HEK293 (cell line): ENCODE results near the gene FBH1.

ENCODE experiments used
- CTCF ChIA-PET: fragments of 350-600 bp; formaldehyde crosslinking; extraction: SDS; loops from one replicate; lab custom pipeline; 2021; ENCODE audit warnings: antibody characterized with exemption; lab: Yijun Ruan, JAX
- POLR2A ChIA-PET: fragments of 300-600 bp; formaldehyde crosslinking; extraction: SDS; loops from one replicate; lab custom pipeline; 2020; ENCODE audit warnings: antibody characterized with exemption, inconsistent platforms; lab: Yijun Ruan, JAX
- H3K27ac ChIP-seq: fragments of 200-500 bp; sonication (Bioruptor generic); 2 replicates; pipeline ENCODE4 v1.5.1; 2014; ENCODE audit warnings: low read depth, low read length, control low read depth, inconsistent platforms; ENCODE audit errors: extremely low read depth
- H3K36me3 ChIP-seq, 2 experiments: fragments of 200-500 bp in 1 of 2; sonication (Bioruptor generic) in 1 of 2; 1 replicate in 1 of 2; 2 replicates in 1 of 2; pipeline ENCODE4 v1.5.1; 2014 to 2017; ENCODE audit warnings: inconsistent platforms in 2 of 2, low read length in 2 of 2; ENCODE audit not compliant: control insufficient read depth in 2 of 2, insufficient read depth in 1 of 2
- H3K4me1 ChIP-seq: fragments of 200-500 bp; sonication (Bioruptor generic); 2 replicates; pipeline ENCODE4 v1.5.1; 2014; ENCODE audit warnings: mild to moderate bottlenecking, low read length, inconsistent platforms; ENCODE audit not compliant: control insufficient read depth, insufficient read depth
- H3K4me3 ChIP-seq: 2 replicates; pipeline ENCODE4 v1.5.1; 2011; ENCODE audit warnings: low read depth, mild to moderate bottlenecking, control low read depth, low read length, moderate library complexity
- H3K9me3 ChIP-seq: fragments of 200-500 bp; sonication (Bioruptor generic); 2 replicates; pipeline ENCODE4 v1.5.1; 2014; ENCODE audit warnings: low read depth, low read length, inconsistent platforms; ENCODE audit not compliant: control insufficient read depth, insufficient read depth
- IKZF3 ChIP-seq: fragments of 450-650 bp; IDR thresholded peaks from 2 replicates; pipeline ENCODE4 v1.5.0; 2018; ENCODE audit warnings: missing biosample characterization, mild to moderate bottlenecking, missing genetic modification characterization, moderate library complexity
- PBX3 ChIP-seq: sonication (generic); formaldehyde crosslinking; IDR thresholded peaks from 2 replicates; pipeline ENCODE4 v1.8.1; 2022; ENCODE audit warnings: mild to moderate bottlenecking, moderate library complexity, missing genetic modification reagents
- ZBTB11 ChIP-seq: fragments of 450-650 bp; formaldehyde crosslinking; conservative IDR thresholded peaks from 2 replicates; pipeline ENCODE4 v1.5.1; 2016; ENCODE audit warnings: low read depth, missing biosample characterization, missing genetic modification characterization
- ZBTB20 ChIP-seq: fragments of 450-650 bp; formaldehyde crosslinking; IDR thresholded peaks from 2 replicates; pipeline ENCODE4 v1.5.1; 2016; ENCODE audit warnings: missing biosample characterization, missing genetic modification characterization
- ZBTB21 ChIP-seq: fragments of 450-650 bp; formaldehyde crosslinking; IDR thresholded peaks from 2 replicates; pipeline ENCODE4 v1.5.1; 2017; ENCODE audit warnings: missing biosample characterization, missing genetic modification characterization
- ZBTB49 ChIP-seq: fragments of 450-650 bp; formaldehyde crosslinking; IDR thresholded peaks from 2 replicates; pipeline ENCODE4 v1.5.1; 2016; ENCODE audit warnings: missing biosample characterization, missing genetic modification characterization, low read depth
- ZBTB7A ChIP-seq: fragments of 450-650 bp; formaldehyde crosslinking; IDR thresholded peaks from 2 replicates; pipeline ENCODE4 v1.5.1; 2016; ENCODE audit warnings: low read depth, missing biosample characterization, missing genetic modification characterization
- ZFP37 ChIP-seq: fragments of 450-650 bp; formaldehyde crosslinking; IDR thresholded peaks from 2 replicates; pipeline ENCODE4 v1.5.1; 2016; ENCODE audit warnings: missing biosample characterization, missing genetic modification characterization
- ZFP69B ChIP-seq: fragments of 450-650 bp; formaldehyde crosslinking; IDR thresholded peaks from 2 replicates; pipeline ENCODE4 v1.5.1; 2016; ENCODE audit warnings: missing biosample characterization, missing genetic modification characterization
- ZNF423 ChIP-seq: fragments of 450-650 bp; formaldehyde crosslinking; IDR thresholded peaks from 2 replicates; pipeline ENCODE4 v1.5.1; 2016; ENCODE audit warnings: missing biosample characterization, missing genetic modification characterization
- ZNF426 ChIP-seq: fragments of 450-650 bp; formaldehyde crosslinking; IDR thresholded peaks from 2 replicates; pipeline ENCODE4 v1.5.1; 2017; ENCODE audit warnings: missing biosample characterization, missing genetic modification characterization, mild to moderate bottlenecking, inconsistent platforms, moderate library complexity
- ZNF501 ChIP-seq: fragments of 450-650 bp; formaldehyde crosslinking; IDR thresholded peaks from 2 replicates; pipeline ENCODE4 v1.5.1; 2016; ENCODE audit warnings: missing biosample characterization, missing genetic modification characterization
- ZNF514 ChIP-seq: fragments of 450-650 bp; formaldehyde crosslinking; IDR thresholded peaks from 2 replicates; pipeline ENCODE4 v1.5.1; 2016; ENCODE audit warnings: missing biosample characterization, missing genetic modification characterization
- ZNF521 ChIP-seq: fragments of 450-650 bp; formaldehyde crosslinking; IDR thresholded peaks from 2 replicates; pipeline ENCODE4 v1.5.1; 2017; ENCODE audit warnings: missing biosample characterization, mild to moderate bottlenecking, missing genetic modification characterization
- ZNF585B ChIP-seq: fragments of 450-650 bp; formaldehyde crosslinking; IDR thresholded peaks from 2 replicates; pipeline ENCODE4 v1.5.1; 2016; ENCODE audit warnings: missing biosample characterization, missing genetic modification characterization
- ZNF645 ChIP-seq: fragments of 450-650 bp; formaldehyde crosslinking; IDR thresholded peaks from 2 replicates; pipeline ENCODE4; 2016; ENCODE audit warnings: missing biosample characterization, missing genetic modification characterization
- ZNF768 ChIP-seq: fragments of 450-650 bp; formaldehyde crosslinking; IDR thresholded peaks from 2 replicates; pipeline ENCODE4 v1.5.1; 2018; ENCODE audit warnings: missing biosample characterization, mild to moderate bottlenecking, missing genetic modification characterization
- ZXDB ChIP-seq: fragments of 450-650 bp; formaldehyde crosslinking; IDR thresholded peaks from 2 replicates; pipeline ENCODE4 v1.5.1; 2016; ENCODE audit warnings: missing biosample characterization, missing genetic modification characterization

Gene FBH1

GRCh38 chr10:5903563-5903962 is 13.5 kb downstream of the FBH1 start:
- POLR2A ChIA-PET, result interaction anchor here (1.0 kb wide), 1 partner anchor 14 kb away, joined by 3 read pairs; the partner anchor contains the start of genes ANKRD16 and FBH1
- CTCF ChIA-PET, result interaction anchor here (0.6 kb wide), 2 partner anchors 17 to 288 kb away, joined by 3 to 6 read pairs; no protein-coding TSS in a partner anchor
- peaks cover 8 to 23% of the 10 kb centered on the region in 2 experiments; a peak in 2 of 3 replicates for H3K36me3 ChIP-seq

More at GRCh38 chr10:5903563-5903962, 13.5 kb downstream of the FBH1 start:
- no peak for TF ChIP-seq ZNF501 (tag by site-specific recombination)
- no peak for TF ChIP-seq ZNF645 (tag by site-specific recombination)
- TF ChIP-seq ZNF426 (tag by site-specific recombination), result no peak
- no peak for TF ChIP-seq ZNF521 (tag by site-specific recombination)
- TF ChIP-seq ZXDB (tag by site-specific recombination), result no peak
- no peak for TF ChIP-seq ZBTB21 (tag by site-specific recombination)
- no peak for TF ChIP-seq ZNF514
- TF ChIP-seq PBX3, result no peak
- no peak for TF ChIP-seq IKZF3 (tag by site-specific recombination)
- no peak for TF ChIP-seq ZBTB7A (tag by site-specific recombination)
- no peak for TF ChIP-seq ZFP69B (tag by site-specific recombination)
- TF ChIP-seq ZBTB49 (tag by site-specific recombination), result no peak
- no peak for TF ChIP-seq ZNF423 (tag by site-specific recombination)
- no peak for TF ChIP-seq ZBTB11 (tag by site-specific recombination)
- TF ChIP-seq ZBTB20 (tag by site-specific recombination), result no peak
- TF ChIP-seq ZNF768 (tag by site-specific recombination), result no peak
- TF ChIP-seq ZFP37 (tag by site-specific recombination), result no peak
- no peak for TF ChIP-seq ZNF585B
- Histone ChIP-seq H3K4me1 (no peaks in the 10 kb centered on the region), H3K27ac (no peak overlapping the region), H3K4me3 (no peak overlapping the region), H3K9me3 (no peaks in the 10 kb centered on the region)
